Hepatocyte (in vitro differentiated cells): ENCODE data around the gene PLAC8. TPM values are rescaled to one million over a fixed set of nuclear protein-coding genes. Genes with fewer than 3 reads are reported as not detected.

Experiments
- DNase-seq: peaks from one replicate; pipeline ENCODE4 v3.0.0-alpha.2; 2016; ENCODE audit warnings: low spot score
- H2AFZ ChIP-seq: fragments of 200-600 bp; sonication (generic); 2 replicates; pipeline ENCODE4 v1.6.0; 2016; ENCODE audit warnings: antibody characterized with exemption, mild to moderate bottlenecking
- H3K27ac ChIP-seq: fragments of 200-600 bp; sonication (generic); 2 replicates; pipeline ENCODE4 v1.5.1; 2016; ENCODE audit warnings: mild to moderate bottlenecking
- H3K27me3 ChIP-seq: fragments of 200-600 bp; sonication (generic); 2 replicates; pipeline ENCODE4 v1.6.1; 2016
- H3K36me3 ChIP-seq: fragments of 200-600 bp; sonication (generic); replicated peaks from 2 replicates; pipeline ENCODE4 v1.5.1; 2016; ENCODE audit warnings: low read depth; ENCODE audit not compliant: insufficient read depth
- H3K4me1 ChIP-seq: fragments of 200-600 bp; sonication (generic); 2 replicates; pipeline ENCODE4 v1.5.1; 2016; ENCODE audit warnings: mild to moderate bottlenecking, moderate library complexity; ENCODE audit not compliant: insufficient read depth
- H3K4me2 ChIP-seq: fragments of 200-600 bp; sonication (generic); 2 replicates; pipeline ENCODE4 v1.6.0; 2016
- H3K4me3 ChIP-seq: fragments of 200-600 bp; sonication (generic); 2 replicates; pipeline ENCODE4 v1.5.1; 2016; ENCODE audit warnings: mild to moderate bottlenecking
- H3K79me2 ChIP-seq: fragments of 200-600 bp; sonication (generic); 2 replicates; pipeline ENCODE4 v1.6.0; 2017; ENCODE audit warnings: mild to moderate bottlenecking
- H3K9me2 ChIP-seq: fragments of 200-600 bp; sonication (generic); replicated peaks from 2 replicates; pipeline ENCODE4 v1.6.0; 2017; ENCODE audit warnings: mild to moderate bottlenecking; ENCODE audit not compliant: insufficient read depth
- H3K9me3 ChIP-seq: fragments of 200-600 bp; sonication (generic); 2 replicates; pipeline ENCODE4 v1.5.1; 2016; ENCODE audit warnings: low read depth, mild to moderate bottlenecking
- H4K20me1 ChIP-seq: fragments of 200-600 bp; sonication (generic); 2 replicates; pipeline ENCODE4 v1.6.0; 2016; ENCODE audit warnings: mild to moderate bottlenecking; ENCODE audit not compliant: insufficient read depth, poor library complexity, severe bottlenecking
- EZH2 ChIP-seq: fragments of 200-600 bp; sonication (generic); IDR thresholded peaks from 2 replicates; pipeline ENCODE4 v1.6.1; 2016; ENCODE audit warnings: antibody characterized with exemption, mild to moderate bottlenecking, borderline replicate concordance
- EZH2phosphoT487 ChIP-seq: fragments of 200-600 bp; sonication (generic); IDR thresholded peaks from one replicate; pipeline ENCODE4 v1.6.1; 2018; ENCODE audit warnings: antibody characterized with exemption, mild to moderate bottlenecking, low read depth, moderate library complexity; ENCODE audit not compliant: unreplicated experiment, severe bottlenecking
- WGBS: methylation state at CpG from one replicate; pipeline ENCODE4 v1.1.6; 2016; ENCODE audit warnings: low lambda C conversion rate; ENCODE audit errors: missing lambda C conversion rate; 5-methylcytosine and 5-hydroxymethylcytosine counted together
- polyA plus RNA-seq: library from polyadenylated mRNA; unstranded; fragments of >200 nt; fragmentation: Nextera tagmentation; extraction: Ambion mirVana; gene quantifications from 2 replicates; pipeline ENCODE4 v1.2.1, GENCODE V29; 2016
- total RNA-seq: library from RNA; depleted of rRNA; stranded (reverse); fragments of >200 nt; gene quantifications from 2 replicates; pipeline ENCODE4 v1.2.3, GENCODE V29; 2014
- TF ChIP-seq, protein P1 (sequence below): fragments of 200-600 bp; sonication (generic); IDR thresholded peaks from 2 replicates; pipeline ENCODE4 v1.5.1; 2016; ENCODE audit warnings: antibody characterized with exemption, mild to moderate bottlenecking; ENCODE audit not compliant: poor library complexity

The PLAC8 gene
- total and polyA plus RNA-seq, 2 experiments from 2014 or later: 14.2 to 16.6 TPM

DNA sequence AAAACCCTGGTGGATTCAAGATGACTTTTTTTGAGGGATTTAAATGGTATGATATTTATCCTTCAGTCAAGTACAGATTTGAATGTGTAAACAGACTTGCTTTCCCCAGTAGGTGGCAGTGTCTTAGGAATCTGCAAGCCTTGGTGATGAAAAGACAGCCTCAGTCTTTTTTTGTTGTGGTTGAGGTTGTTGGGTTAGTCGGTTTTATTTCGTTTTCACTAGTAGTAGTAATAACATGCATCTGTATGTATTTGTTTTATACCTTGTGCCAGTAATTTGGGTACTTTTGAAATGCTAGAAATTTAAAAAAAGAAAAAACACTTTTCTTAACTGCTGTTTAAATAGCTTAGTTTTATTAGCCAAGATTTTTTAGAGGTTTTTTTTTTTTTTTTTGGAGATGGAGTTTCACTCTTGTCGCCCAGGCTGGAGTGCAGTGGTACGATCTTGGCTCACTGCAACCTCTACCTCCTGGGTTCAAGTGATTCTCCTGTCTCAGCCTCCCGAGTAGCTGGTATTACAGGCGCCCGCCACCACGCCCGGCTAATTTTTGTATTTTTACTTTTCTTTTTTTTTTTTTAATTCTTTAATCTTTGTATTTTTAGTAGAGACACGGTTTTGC lies 40.3 kb downstream of the PLAC8 start:
- no peaks in the 10 kb centered on the region for H3K36me3 ChIP-seq
- DNase-seq: peak; percentile 74

GRCh38 chr4:83071116-83071515 lies 43.4 kb downstream of the PLAC8 start:
- Histone ChIP-seq H3K9me2 (no peaks in the 10 kb centered on the region), H3K9me3 (no peaks in the 10 kb centered on the region), H3K27me3 (no peaks in the 10 kb centered on the region), H3K4me1 (no peaks in the 10 kb centered on the region), H3K79me2 (no peaks in the 10 kb centered on the region), H2AFZ (no peak overlapping the region), H3K27ac (no peak overlapping the region), H3K4me3 (no peak overlapping the region), H4K20me1 (no peaks in the 10 kb centered on the region), H3K36me3 (no peaks in the 10 kb centered on the region), H3K4me2 (no peak overlapping the region)
- WGBS: 96% methylated on average over 1 of the region's 1 CpG
- TF ChIP-seq EZH2phosphoT487 (no peak), EZH2 (no peak)
- TF ChIP-seq, protein P1, sequence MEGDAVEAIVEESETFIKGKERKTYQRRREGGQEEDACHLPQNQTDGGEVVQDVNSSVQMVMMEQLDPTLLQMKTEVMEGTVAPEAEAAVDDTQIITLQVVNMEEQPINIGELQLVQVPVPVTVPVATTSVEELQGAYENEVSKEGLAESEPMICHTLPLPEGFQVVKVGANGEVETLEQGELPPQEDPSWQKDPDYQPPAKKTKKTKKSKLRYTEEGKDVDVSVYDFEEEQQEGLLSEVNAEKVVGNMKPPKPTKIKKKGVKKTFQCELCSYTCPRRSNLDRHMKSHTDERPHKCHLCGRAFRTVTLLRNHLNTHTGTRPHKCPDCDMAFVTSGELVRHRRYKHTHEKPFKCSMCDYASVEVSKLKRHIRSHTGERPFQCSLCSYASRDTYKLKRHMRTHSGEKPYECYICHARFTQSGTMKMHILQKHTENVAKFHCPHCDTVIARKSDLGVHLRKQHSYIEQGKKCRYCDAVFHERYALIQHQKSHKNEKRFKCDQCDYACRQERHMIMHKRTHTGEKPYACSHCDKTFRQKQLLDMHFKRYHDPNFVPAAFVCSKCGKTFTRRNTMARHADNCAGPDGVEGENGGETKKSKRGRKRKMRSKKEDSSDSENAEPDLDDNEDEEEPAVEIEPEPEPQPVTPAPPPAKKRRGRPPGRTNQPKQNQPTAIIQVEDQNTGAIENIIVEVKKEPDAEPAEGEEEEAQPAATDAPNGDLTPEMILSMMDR: no peak
- DNase-seq: no peak

More for the DNA sequence above, 40.3 kb downstream of the PLAC8 start:
- no peaks in the 10 kb centered on the region for H3K27me3 ChIP-seq
- no peak overlapping the region for H3K27ac ChIP-seq
- H3K9me3 ChIP-seq: no peaks in the 10 kb centered on the region
- no peak overlapping the region for H2AFZ ChIP-seq
- no peaks in the 10 kb centered on the region for H4K20me1 ChIP-seq
- WGBS: 85% methylated on average over 10 of the region's 10 CpGs
- no peaks in the 10 kb centered on the region for H3K4me1 ChIP-seq
- TF ChIP-seq EZH2phosphoT487 (no peak), EZH2 (no peak)
- TF ChIP-seq, protein P1: peak; percentile 68
- no peaks in the 10 kb centered on the region for H3K9me2 ChIP-seq
- no peak overlapping the region for H3K4me2 ChIP-seq
- no peaks in the 10 kb centered on the region for H3K79me2 ChIP-seq
- no peak overlapping the region for H3K4me3 ChIP-seq

DNA sequence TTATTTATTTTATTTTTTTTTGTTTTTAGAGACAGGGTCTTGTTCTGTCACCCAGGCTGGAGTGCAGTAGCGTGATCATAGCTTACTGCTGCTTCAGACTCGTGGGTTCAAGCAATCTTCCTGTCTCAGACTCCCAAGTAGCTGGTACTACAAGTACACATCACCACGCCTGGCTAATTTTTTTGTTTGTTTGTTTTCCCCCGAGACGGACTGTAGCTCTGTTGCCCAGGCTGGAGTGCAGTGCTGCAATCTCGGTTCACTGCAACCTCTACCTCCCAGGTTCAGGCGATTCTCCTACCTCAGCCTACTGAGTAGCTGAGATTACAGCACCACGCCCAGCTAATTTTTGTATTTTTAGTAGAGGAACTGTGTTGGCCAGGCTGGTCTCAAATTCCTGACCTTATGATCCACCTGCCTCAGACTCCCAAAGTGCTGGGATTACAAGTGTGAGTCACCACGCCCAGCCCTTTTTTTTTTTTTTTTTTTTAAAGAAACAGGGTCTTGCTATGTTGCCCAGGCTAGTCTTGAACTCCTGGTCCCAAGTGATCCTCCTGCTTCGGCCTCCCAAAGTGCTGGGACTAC lies 47.4 kb downstream of the PLAC8 start:
- TF ChIP-seq EZH2phosphoT487: no peak
- TF ChIP-seq, protein P1: no peak
- TF ChIP-seq EZH2: no peak
- H3K4me2 ChIP-seq: no peak overlapping the region
- H3K4me3 ChIP-seq: no peak overlapping the region
- no peaks in the 10 kb centered on the region for H3K27me3 ChIP-seq
- H2AFZ ChIP-seq: no peak overlapping the region
- H3K9me2 ChIP-seq: no peaks in the 10 kb centered on the region
- no peaks in the 10 kb centered on the region for H4K20me1 ChIP-seq
- H3K9me3 ChIP-seq: no peaks in the 10 kb centered on the region
- no peak overlapping the region for H3K27ac ChIP-seq
- DNase-seq: no peak
- H3K36me3 ChIP-seq: no peaks in the 10 kb centered on the region
- no peaks in the 10 kb centered on the region for H3K4me1 ChIP-seq
- 91% methylated on average over 10 of the region's 10 CpGs for WGBS
- no peaks in the 10 kb centered on the region for H3K79me2 ChIP-seq
